ENCODE results near the gene EPB41L1. TPM values are rescaled to one million over a fixed set of nuclear protein-coding genes. Genes with fewer than 3 reads are reported as not detected.

The EPB41L1 gene
- polyA plus RNA-seq, 1 donor (not counting 4 experiments of a cell fraction or from before 2014, with no cell fraction given), result 1.2 TPM

GRCh38 chr20:36144336-36144735 is 10.2 kb upstream of the EPB41L1 start:
- no peak overlapping the region for H2AFZ ChIP-seq (ENCODE audit: control insufficient read depth, low read length)
- H3K4me3 ChIP-seq (ENCODE audit: control insufficient read depth in 2 of 3, extremely low read depth in 1 of 3, insufficient read depth in 2 of 3, low read depth in 1 of 3, low read length in 3 of 3), result no peak overlapping the region
- H3K79me2 ChIP-seq (ENCODE audit: control insufficient read depth, insufficient read depth, low read length), result no peaks in the 10 kb centered on the region
- no peaks in the 10 kb centered on the region for H3K9me1 ChIP-seq (ENCODE audit: control insufficient read depth, extremely low read depth, insufficient read depth, low read length)
- dilution Hi-C loops (cut with MboI; ENCODE audit: extremely low pct_ligation_motif_present, low sequenced_read_pairs), result no loop called here
- no peak overlapping the region for H3K27ac ChIP-seq (ENCODE audit: control insufficient read depth, insufficient read depth, low read length)
- TF ChIP-seq EZH2 (IDR thresholded peaks at IDR 0.05; ENCODE audit: low read length), result no peak
- TF ChIP-seq, protein P1, sequence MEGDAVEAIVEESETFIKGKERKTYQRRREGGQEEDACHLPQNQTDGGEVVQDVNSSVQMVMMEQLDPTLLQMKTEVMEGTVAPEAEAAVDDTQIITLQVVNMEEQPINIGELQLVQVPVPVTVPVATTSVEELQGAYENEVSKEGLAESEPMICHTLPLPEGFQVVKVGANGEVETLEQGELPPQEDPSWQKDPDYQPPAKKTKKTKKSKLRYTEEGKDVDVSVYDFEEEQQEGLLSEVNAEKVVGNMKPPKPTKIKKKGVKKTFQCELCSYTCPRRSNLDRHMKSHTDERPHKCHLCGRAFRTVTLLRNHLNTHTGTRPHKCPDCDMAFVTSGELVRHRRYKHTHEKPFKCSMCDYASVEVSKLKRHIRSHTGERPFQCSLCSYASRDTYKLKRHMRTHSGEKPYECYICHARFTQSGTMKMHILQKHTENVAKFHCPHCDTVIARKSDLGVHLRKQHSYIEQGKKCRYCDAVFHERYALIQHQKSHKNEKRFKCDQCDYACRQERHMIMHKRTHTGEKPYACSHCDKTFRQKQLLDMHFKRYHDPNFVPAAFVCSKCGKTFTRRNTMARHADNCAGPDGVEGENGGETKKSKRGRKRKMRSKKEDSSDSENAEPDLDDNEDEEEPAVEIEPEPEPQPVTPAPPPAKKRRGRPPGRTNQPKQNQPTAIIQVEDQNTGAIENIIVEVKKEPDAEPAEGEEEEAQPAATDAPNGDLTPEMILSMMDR (optimal IDR thresholded peaks at IDR 0.05 in 1 of 3, IDR thresholded peaks at IDR 0.05 in 1 of 3, conservative IDR thresholded peaks at IDR 0.05 in 1 of 3; ENCODE audit: extremely low read depth in 1 of 3, insufficient read depth in 2 of 3, low read length in 3 of 3), result no peak
- H3K4me2 ChIP-seq (ENCODE audit: control insufficient read depth, extremely low read depth, insufficient read depth, low read depth, low read length), result no peak overlapping the region
- no peaks in the 10 kb centered on the region for H4K20me1 ChIP-seq (ENCODE audit: control insufficient read depth, extremely low read depth, insufficient read depth, low read length)
- FAIRE-seq (no peak), DNase-seq (ENCODE audit: low read depth, low spot score) (no peak)
- peaks cover 13% of the 10 kb centered on the region for H3K4me1 ChIP-seq (ENCODE audit: control insufficient read depth, extremely low read depth, insufficient read depth, low read length)
- no peak overlapping the region for H3K9ac ChIP-seq (ENCODE audit: control insufficient read depth, extremely low read depth, insufficient read depth, low read length)
- no peaks in the 10 kb centered on the region for H3K36me3 ChIP-seq (ENCODE audit: control insufficient read depth in 2 of 2, extremely low read depth in 1 of 2, insufficient read depth in 2 of 2, low read length in 2 of 2)
- peaks cover 3% of the 10 kb centered on the region for H3K27me3 ChIP-seq (ENCODE audit: control insufficient read depth, extremely low read depth, insufficient read depth, low read length)
- no peaks in the 10 kb centered on the region for H3K9me3 ChIP-seq (ENCODE audit: control insufficient read depth, low read depth, low read length)

DNA sequence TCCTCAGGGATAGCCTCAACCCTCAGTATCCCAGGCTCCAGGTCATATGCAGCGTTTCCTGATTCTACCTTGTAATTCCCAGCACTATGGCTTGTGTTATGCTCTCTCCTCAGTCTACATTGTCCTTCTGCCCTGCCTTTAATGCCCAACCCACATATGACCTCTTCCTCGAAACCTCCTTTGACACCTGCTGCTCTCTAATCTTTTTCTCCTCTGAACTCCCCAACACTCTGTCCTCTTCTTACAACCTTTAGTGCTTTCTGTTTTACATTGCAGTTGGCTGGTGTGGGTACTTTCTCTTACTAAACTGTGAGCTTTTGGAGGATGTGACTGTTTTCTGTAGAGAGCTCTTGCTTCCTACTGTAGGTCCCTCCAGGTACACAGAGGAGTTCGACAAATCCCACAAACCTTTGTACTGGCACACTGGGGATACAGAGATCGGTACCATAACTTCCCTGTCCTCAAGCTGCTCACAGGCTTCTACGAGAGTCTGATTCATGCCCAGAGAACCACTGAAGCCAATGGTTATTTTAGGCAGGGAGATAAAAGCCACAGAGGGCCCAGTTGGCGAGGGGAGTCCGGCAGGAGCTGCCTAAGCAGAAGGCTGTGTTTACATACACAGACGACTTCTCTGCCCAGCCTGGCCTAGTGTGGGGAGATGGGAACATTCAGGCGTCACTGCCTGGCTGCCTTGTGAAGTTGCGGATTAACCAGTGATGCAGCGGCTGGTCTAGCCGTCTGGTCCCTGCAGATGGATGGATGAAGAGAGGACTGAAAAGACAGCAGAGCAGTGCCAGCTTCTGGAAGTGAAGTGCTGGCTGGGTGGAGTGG is 8.4 kb upstream of the EPB41L1 start:
- TF ChIP-seq, protein P1 (optimal IDR thresholded peaks at IDR 0.05 in 1 of 3, IDR thresholded peaks at IDR 0.05 in 1 of 3, conservative IDR thresholded peaks at IDR 0.05 in 1 of 3; ENCODE audit: extremely low read depth in 1 of 3, insufficient read depth in 2 of 3, low read length in 3 of 3), result no peak
- no peak for TF ChIP-seq EZH2 (IDR thresholded peaks at IDR 0.05; ENCODE audit: low read length)
- no peak for FAIRE-seq
- H3K4me3 ChIP-seq (ENCODE audit: control insufficient read depth in 2 of 3, extremely low read depth in 1 of 3, insufficient read depth in 2 of 3, low read depth in 1 of 3, low read length in 3 of 3), result no peak overlapping the region
- no peaks in the 10 kb centered on the region for H4K20me1 ChIP-seq (ENCODE audit: control insufficient read depth, extremely low read depth, insufficient read depth, low read length)
- no peaks in the 10 kb centered on the region for H3K9me1 ChIP-seq (ENCODE audit: control insufficient read depth, extremely low read depth, insufficient read depth, low read length)
- H2AFZ ChIP-seq (ENCODE audit: control insufficient read depth, low read length), result no peak overlapping the region
- H3K9me3 ChIP-seq (ENCODE audit: control insufficient read depth, low read depth, low read length), result no peaks in the 10 kb centered on the region
- peaks cover 7% of the 10 kb centered on the region for H3K27me3 ChIP-seq (ENCODE audit: control insufficient read depth, extremely low read depth, insufficient read depth, low read length)
- H3K79me2 ChIP-seq (ENCODE audit: control insufficient read depth, insufficient read depth, low read length), result no peaks in the 10 kb centered on the region
- H3K9ac ChIP-seq (ENCODE audit: control insufficient read depth, extremely low read depth, insufficient read depth, low read length), result no peak overlapping the region
- H3K36me3 ChIP-seq (ENCODE audit: control insufficient read depth in 2 of 2, extremely low read depth in 1 of 2, insufficient read depth in 2 of 2, low read length in 2 of 2), result no peaks in the 10 kb centered on the region
- DNase-seq (ENCODE audit: low read depth, low spot score), result no peak
- dilution Hi-C loops (cut with MboI; ENCODE audit: extremely low pct_ligation_motif_present, low sequenced_read_pairs), result no loop called here
- no peak overlapping the region for H3K27ac ChIP-seq (ENCODE audit: control insufficient read depth, insufficient read depth, low read length)
- H3K4me2 ChIP-seq (ENCODE audit: control insufficient read depth, extremely low read depth, insufficient read depth, low read depth, low read length), result no peak overlapping the region
- peaks cover 13% of the 10 kb centered on the region for H3K4me1 ChIP-seq (ENCODE audit: control insufficient read depth, extremely low read depth, insufficient read depth, low read length)
